Astrocyte (in vitro differentiated cells and primary cell): ENCODE results near the gene RIPOR2. TPM values are rescaled to one million over a fixed set of nuclear protein-coding genes. Genes with fewer than 3 reads are reported as not detected.

Experiments used
- DNase-seq: peaks from one replicate; pipeline ENCODE4 v3.0.0-alpha.2; 2010; ENCODE audit warnings: low read depth
- FAIRE-seq: peaks from 2 replicates; lab custom pipeline; 2011; peaks lifted over from hg19 to GRCh38; lab: Jason Lieb, UNC
- H2AFZ ChIP-seq: 2 replicates; pipeline ENCODE4 v1.6.0; 2012; ENCODE audit warnings: low read depth, low read length, inconsistent platforms
- H3K27ac ChIP-seq: 2 replicates; pipeline ENCODE4 v1.5.1; 2011; ENCODE audit warnings: low read depth, low read length, inconsistent platforms
- H3K27me3 ChIP-seq: 2 replicates; pipeline ENCODE4 v1.6.0; 2011; ENCODE audit warnings: low read length, inconsistent platforms; ENCODE audit not compliant: insufficient read depth
- H3K36me3 ChIP-seq: 2 replicates; pipeline ENCODE4 v1.5.1; 2011; ENCODE audit warnings: low read length, inconsistent platforms; ENCODE audit not compliant: insufficient read depth
- H3K4me1 ChIP-seq: 2 replicates; pipeline ENCODE4 v1.5.1; 2011; ENCODE audit warnings: low read length, inconsistent platforms; ENCODE audit not compliant: insufficient read depth
- H3K4me2 ChIP-seq: 2 replicates; pipeline ENCODE4 v1.6.0; 2012; ENCODE audit warnings: low read length, inconsistent platforms
- H3K4me3 ChIP-seq: 2 replicates; pipeline ENCODE4 v1.5.1; 2011; ENCODE audit warnings: low read depth, mild to moderate bottlenecking, low read length, inconsistent platforms; ENCODE audit not compliant: insufficient read depth
- H3K79me2 ChIP-seq: 2 replicates; pipeline ENCODE4 v1.6.0; 2012; ENCODE audit warnings: mild to moderate bottlenecking, low read length, inconsistent platforms; ENCODE audit not compliant: insufficient read depth
- H3K9ac ChIP-seq: 2 replicates; pipeline ENCODE4 v1.6.0; 2012; ENCODE audit warnings: mild to moderate bottlenecking, low read length, inconsistent platforms
- H3K9me3 ChIP-seq: 2 replicates; pipeline ENCODE4 v1.5.1; 2012; ENCODE audit warnings: low read depth, mild to moderate bottlenecking, low read length, inconsistent platforms; ENCODE audit not compliant: insufficient read depth
- H4K20me1 ChIP-seq: 2 replicates; pipeline ENCODE4 v1.6.0; 2012; ENCODE audit warnings: low read length, inconsistent platforms; ENCODE audit not compliant: insufficient read depth
- H3K27ac Mint-ChIP-seq: one replicate; pipeline ENCODE4 v1.8.0; 2021; ENCODE audit warnings: mild to moderate bottlenecking, mixed read lengths; ENCODE audit not compliant: unreplicated experiment
- H3K27me3 Mint-ChIP-seq: one replicate; pipeline ENCODE4 v1.8.0; 2021; ENCODE audit warnings: low read depth, mixed read lengths; ENCODE audit not compliant: unreplicated experiment
- H3K36me3 Mint-ChIP-seq: one replicate; pipeline ENCODE4 v1.8.0; 2021; ENCODE audit warnings: low read depth, mixed read lengths; ENCODE audit not compliant: unreplicated experiment
- H3K4me1 Mint-ChIP-seq: one replicate; pipeline ENCODE4 v1.8.0; 2021; ENCODE audit warnings: low read depth, mixed read lengths; ENCODE audit not compliant: unreplicated experiment
- H3K4me3 Mint-ChIP-seq: one replicate; pipeline ENCODE4 v1.8.0; 2021; ENCODE audit warnings: mild to moderate bottlenecking, moderate library complexity, mixed read lengths; ENCODE audit not compliant: unreplicated experiment
- H3K9me3 Mint-ChIP-seq: one replicate; pipeline ENCODE4 v1.8.0; 2021; ENCODE audit warnings: mild to moderate bottlenecking, mixed read lengths; ENCODE audit not compliant: unreplicated experiment
- EZH2 ChIP-seq: IDR thresholded peaks from 2 replicates; pipeline ENCODE4 v1.6.1; 2012; ENCODE audit warnings: mild to moderate bottlenecking, low read length, inconsistent platforms; ENCODE audit not compliant: insufficient read depth
- total RNA-seq: library from RNA; stranded (reverse); gene quantifications from 2 replicates; pipeline ENCODE4 v1.2.1, GENCODE V29; 2021
- TF ChIP-seq, protein P1 (sequence below): IDR thresholded peaks from 2 replicates; pipeline ENCODE4 v1.5.1; 2011; ENCODE audit warnings: low read depth, mild to moderate bottlenecking, inconsistent platforms, low read length, moderate library complexity; ENCODE audit not compliant: insufficient read depth

RIPOR2 gene
- total RNA-seq, 1 donor from 2014 or later: 0.95 TPM

GRCh38 chr6:24876499-24877465 is 59.0 kb downstream of the RIPOR2 start:
- no peak for FAIRE-seq

DNA sequence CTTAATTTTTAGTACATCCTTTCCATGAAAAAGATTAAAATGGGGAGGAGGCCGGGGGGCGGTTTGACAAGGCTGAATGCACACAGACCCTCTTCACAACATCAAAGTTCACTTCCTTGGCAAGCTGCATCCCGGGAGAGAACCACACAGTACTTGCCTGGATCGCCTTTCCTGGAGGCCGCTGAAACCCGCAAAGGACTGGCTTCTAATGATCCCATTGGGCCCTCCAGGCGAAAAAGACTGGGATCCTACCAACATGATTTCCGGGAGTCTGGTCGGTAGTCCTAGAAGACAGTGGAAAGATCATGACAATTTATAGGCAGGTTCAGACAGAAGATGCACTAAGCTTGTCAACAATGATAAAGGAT is 60.2 kb downstream of the RIPOR2 start:
- Mint-ChIP-seq H3K27me3 (no peaks in the 10 kb centered on the region), H3K9me3 (peaks cover 12% of the 10 kb centered on the region), H3K4me1 (no peaks in the 10 kb centered on the region), H3K27ac (no peak overlapping the region), H3K4me3 (no peak overlapping the region), H3K36me3 (no peaks in the 10 kb centered on the region)
- no peaks in the 10 kb centered on the region for H3K4me1 ChIP-seq
- DNase-seq: no peak
- FAIRE-seq: no peak
- no peak overlapping the region for H3K9ac ChIP-seq
- H3K36me3 ChIP-seq: no peaks in the 10 kb centered on the region
- no peak overlapping the region for H3K27ac ChIP-seq
- H3K9me3 ChIP-seq: peaks cover 3% of the 10 kb centered on the region
- TF ChIP-seq, protein P1, sequence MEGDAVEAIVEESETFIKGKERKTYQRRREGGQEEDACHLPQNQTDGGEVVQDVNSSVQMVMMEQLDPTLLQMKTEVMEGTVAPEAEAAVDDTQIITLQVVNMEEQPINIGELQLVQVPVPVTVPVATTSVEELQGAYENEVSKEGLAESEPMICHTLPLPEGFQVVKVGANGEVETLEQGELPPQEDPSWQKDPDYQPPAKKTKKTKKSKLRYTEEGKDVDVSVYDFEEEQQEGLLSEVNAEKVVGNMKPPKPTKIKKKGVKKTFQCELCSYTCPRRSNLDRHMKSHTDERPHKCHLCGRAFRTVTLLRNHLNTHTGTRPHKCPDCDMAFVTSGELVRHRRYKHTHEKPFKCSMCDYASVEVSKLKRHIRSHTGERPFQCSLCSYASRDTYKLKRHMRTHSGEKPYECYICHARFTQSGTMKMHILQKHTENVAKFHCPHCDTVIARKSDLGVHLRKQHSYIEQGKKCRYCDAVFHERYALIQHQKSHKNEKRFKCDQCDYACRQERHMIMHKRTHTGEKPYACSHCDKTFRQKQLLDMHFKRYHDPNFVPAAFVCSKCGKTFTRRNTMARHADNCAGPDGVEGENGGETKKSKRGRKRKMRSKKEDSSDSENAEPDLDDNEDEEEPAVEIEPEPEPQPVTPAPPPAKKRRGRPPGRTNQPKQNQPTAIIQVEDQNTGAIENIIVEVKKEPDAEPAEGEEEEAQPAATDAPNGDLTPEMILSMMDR: no peak
- no peak for TF ChIP-seq EZH2
- no peak overlapping the region for H2AFZ ChIP-seq
- H3K79me2 ChIP-seq: no peaks in the 10 kb centered on the region
- H3K27me3 ChIP-seq: no peaks in the 10 kb centered on the region
- no peak overlapping the region for H3K4me2 ChIP-seq
- H3K4me3 ChIP-seq: no peak overlapping the region
- no peaks in the 10 kb centered on the region for H4K20me1 ChIP-seq

More at GRCh38 chr6:24876499-24877465, 59.0 kb downstream of the RIPOR2 start:
- H3K36me3 Mint-ChIP-seq: no peaks in the 10 kb centered on the region
- H3K9me3 Mint-ChIP-seq: peaks cover 12% of the 10 kb centered on the region
- no peak overlapping the region for H3K4me2 ChIP-seq
- H3K9me3 ChIP-seq: peaks cover 3% of the 10 kb centered on the region
- H3K4me3 Mint-ChIP-seq: no peak overlapping the region
- H4K20me1 ChIP-seq: no peaks in the 10 kb centered on the region
- TF ChIP-seq EZH2: no peak
- TF ChIP-seq, protein P1: no peak
- no peak overlapping the region for H3K9ac ChIP-seq
- H2AFZ ChIP-seq: no peak overlapping the region
- DNase-seq: no peak
- H3K36me3 ChIP-seq: no peaks in the 10 kb centered on the region
- H3K4me1 ChIP-seq: no peaks in the 10 kb centered on the region
- H3K27me3 Mint-ChIP-seq: no peaks in the 10 kb centered on the region
- no peak overlapping the region for H3K4me3 ChIP-seq
- no peaks in the 10 kb centered on the region for H3K4me1 Mint-ChIP-seq
- no peaks in the 10 kb centered on the region for H3K79me2 ChIP-seq
- no peak overlapping the region for H3K27ac Mint-ChIP-seq
- no peaks in the 10 kb centered on the region for H3K27me3 ChIP-seq
- H3K27ac ChIP-seq: no peak overlapping the region
